Measurements from ENCODE around the gene GTF3C1. TPM values are rescaled to one million over a fixed set of nuclear protein-coding genes. Genes with fewer than 3 reads are reported as not detected.

The GTF3C1 gene
- total and polyA plus RNA-seq, 2 of the 13 experiments (the other 11 are each of a cell fraction or from before 2014, with no cell fraction given) = 29.2 to 72.7 TPM

GRCh38 chr16:27498916-27499658, 50.6 kb downstream of the GTF3C1 start:
- intact Hi-C loops (cut with micrococcal nuclease; ENCODE audit: unreplicated experiment) = no loop called here
- Histone ChIP-seq H3K9me3 (ENCODE audit: low read length) (no peaks in the 10 kb centered on the region), H3K4me1 (ENCODE audit: insufficient read depth, low read length) (no peaks in the 10 kb centered on the region), H3K27ac (ENCODE audit: extremely low read length, insufficient read depth, low read length) (no peak overlapping the region), H2AFZ (ENCODE audit: low read length) (no peak overlapping the region), H3K36me3 (replicated peaks in 1 of 2; ENCODE audit: control insufficient read depth in 1 of 2, insufficient read depth in 2 of 2, low read length in 2 of 2) (peaks cover 69 to 97% of the 10 kb centered on the region in 2 experiments), H4K20me1 (ENCODE audit: insufficient read depth, low read length) (no peaks in the 10 kb centered on the region), H3K4me3 (replicated peaks in 1 of 3; ENCODE audit: insufficient read depth in 1 of 3, low read depth in 2 of 3, low read length in 3 of 3) (no peak overlapping the region), H3K4me2 (ENCODE audit: low read depth, low read length) (no peak overlapping the region), H3K79me2 (ENCODE audit: insufficient read depth, low read length) (no peaks in the 10 kb centered on the region), H3K9ac (ENCODE audit: insufficient read depth, low read depth, low read length) (no peak overlapping the region), H3K27me3 (ENCODE audit: control insufficient read depth in 1 of 2, insufficient read depth in 2 of 2, low read length in 2 of 2) (no peaks in the 10 kb centered on the region)
- ChIA-PET POLR2A (no interaction called here), CTCF (ENCODE audit: low intra/inter-chr PET ratio, low total read pairs) (no interaction called here)
- 97% methylated on average over 14 of the region's 14 CpGs for WGBS (ENCODE audit: low lambda C conversion rate)
- no peak for TF ChIP-seq BRCA1 (CRISPR knock-in tag; IDR thresholded peaks at IDR 0.05)
- no peak for TF ChIP-seq NFE2 (CRISPR knock-in tag; IDR thresholded peaks at IDR 0.05)
- TF ChIP-seq STAT6 (CRISPR knock-in tag; IDR thresholded peaks at IDR 0.05; ENCODE audit: borderline replicate concordance) = no peak
- no peak for TF ChIP-seq TGIF2 (CRISPR knock-in tag; IDR thresholded peaks at IDR 0.05)
- TF ChIP-seq NFE2L2 (IDR thresholded peaks at IDR 0.05; ENCODE audit: low read length) = no peak
- BruUV-seq (replicated peaks) = no TSS peak
- DNase-seq (ENCODE audit: low spot score) (no peak), ATAC-seq (no peak), FAIRE-seq (no peak)
- in situ Hi-C loops (cut with HindIII; ENCODE audit: extremely low pct_ligation_motif_present, low pct_unique_long_range_greater_than_20kb) = no loop called here

Data from HepG2 (cell line).